ENCODE results near the gene ZNF160.
"Not testable (repeated sequence)": the region's sequence is repeated elsewhere in the genome, so short reads cannot be mapped to it uniquely, and the experiment has no call there.

The ZNF160 gene

GRCh38 chr19:53055117-53055516, 48.1 kb downstream of the ZNF160 start:
- peaks cover 2% of the 10 kb centered on the region for H3K4me1 ChIP-seq (ENCODE audit: control insufficient read depth, insufficient read depth, low read length)
- H3K9me3 ChIP-seq (ENCODE audit: control insufficient read depth, low read length): peaks cover 6% of the 10 kb centered on the region
- no peak for DNase-seq (ENCODE audit: low read depth)
- H3K9ac ChIP-seq (ENCODE audit: low read length): no peak overlapping the region
- no peaks in the 10 kb centered on the region for H3K36me3 ChIP-seq (ENCODE audit: control insufficient read depth, insufficient read depth, low read length, severe bottlenecking)
- H3K4me3 ChIP-seq (ENCODE audit: low read length): no peak overlapping the region
- H3K27me3 ChIP-seq (replicated peaks; ENCODE audit: control insufficient read depth, insufficient read depth, low read length): peaks cover 3% of the 10 kb centered on the region

- Histone ChIP-seq H3K27me3 (replicated peaks; ENCODE audit: control insufficient read depth, insufficient read depth, low read length) (no peaks in the 10 kb centered on the region), H3K4me3 (ENCODE audit: low read length) (no peak overlapping the region), H3K9ac (ENCODE audit: low read length) (no peak overlapping the region), H3K9me3 (ENCODE audit: control insufficient read depth, low read length) (peaks cover 27% of the 10 kb centered on the region), H3K4me1 (ENCODE audit: control insufficient read depth, insufficient read depth, low read length) (no peaks in the 10 kb centered on the region), H3K36me3 (ENCODE audit: control insufficient read depth, insufficient read depth, low read length, severe bottlenecking) (no peaks in the 10 kb centered on the region)
- no peak for DNase-seq (ENCODE audit: low read depth)
Measured at GRCh38 chr19:53047379-53047778, 55.8 kb downstream of the ZNF160 start.

GRCh38 chr19:53045536-53045935, 57.7 kb downstream of the ZNF160 start:
- no peak for DNase-seq (ENCODE audit: low read depth)
- no peak overlapping the region for H3K9ac ChIP-seq (ENCODE audit: low read length)
- H3K36me3 ChIP-seq (ENCODE audit: control insufficient read depth, insufficient read depth, low read length, severe bottlenecking): no peaks in the 10 kb centered on the region
- no peaks in the 10 kb centered on the region for H3K27me3 ChIP-seq (replicated peaks; ENCODE audit: control insufficient read depth, insufficient read depth, low read length)
- no peaks in the 10 kb centered on the region for H3K4me1 ChIP-seq (ENCODE audit: control insufficient read depth, insufficient read depth, low read length)
- no peak overlapping the region for H3K4me3 ChIP-seq (ENCODE audit: low read length)
- H3K9me3 ChIP-seq (ENCODE audit: control insufficient read depth, low read length): peaks cover 24% of the 10 kb centered on the region

GRCh38 chr19:53041366-53041765, 61.9 kb downstream of the ZNF160 start:
- Histone ChIP-seq H3K4me1 (ENCODE audit: control insufficient read depth, insufficient read depth, low read length) (peaks cover 2% of the 10 kb centered on the region), H3K9me3 (ENCODE audit: control insufficient read depth, low read length) (peaks cover 17% of the 10 kb centered on the region), H3K27me3 (replicated peaks; ENCODE audit: control insufficient read depth, insufficient read depth, low read length) (no peaks in the 10 kb centered on the region), H3K9ac (ENCODE audit: low read length) (no peak overlapping the region), H3K4me3 (ENCODE audit: low read length) (no peak overlapping the region), H3K36me3 (ENCODE audit: control insufficient read depth, insufficient read depth, low read length, severe bottlenecking) (no peaks in the 10 kb centered on the region)
- no peak for DNase-seq (ENCODE audit: low read depth)

GRCh38 chr19:53037101-53038097, 65.8 kb downstream of the ZNF160 start:
- H3K9ac ChIP-seq (ENCODE audit: low read length): peak overlapping the region; percentile 77
- H3K9me3 ChIP-seq (ENCODE audit: control insufficient read depth, low read length): peaks cover 16% of the 10 kb centered on the region
- peak overlapping the region; percentile 83 for H3K4me3 ChIP-seq (ENCODE audit: low read length)
- H3K4me1 ChIP-seq (ENCODE audit: control insufficient read depth, insufficient read depth, low read length): peaks cover 2% of the 10 kb centered on the region
- DNase-seq (ENCODE audit: low read depth): peak; percentile 62
- H3K27me3 ChIP-seq (replicated peaks; ENCODE audit: control insufficient read depth, insufficient read depth, low read length): no peaks in the 10 kb centered on the region
- H3K36me3 ChIP-seq (ENCODE audit: control insufficient read depth, insufficient read depth, low read length, severe bottlenecking): no peaks in the 10 kb centered on the region

- peak; percentile 14 for DNase-seq (ENCODE audit: low read depth)
- no peaks in the 10 kb centered on the region for H3K27me3 ChIP-seq (replicated peaks; ENCODE audit: control insufficient read depth, insufficient read depth, low read length)
- peaks cover 16% of the 10 kb centered on the region for H3K9me3 ChIP-seq (ENCODE audit: control insufficient read depth, low read length)
- H3K36me3 ChIP-seq (ENCODE audit: control insufficient read depth, insufficient read depth, low read length, severe bottlenecking): no peaks in the 10 kb centered on the region
- peaks cover 2% of the 10 kb centered on the region for H3K4me1 ChIP-seq (ENCODE audit: control insufficient read depth, insufficient read depth, low read length)
- no peak overlapping the region for H3K9ac ChIP-seq (ENCODE audit: low read length)
- H3K4me3 ChIP-seq (ENCODE audit: low read length): no peak overlapping the region
Measured at GRCh38 chr19:53034948-53035675, 68.1 kb downstream of the ZNF160 start.

- no peak for DNase-seq (ENCODE audit: low read depth)
- peaks cover 2% of the 10 kb centered on the region for H3K4me1 ChIP-seq (ENCODE audit: control insufficient read depth, insufficient read depth, low read length)
- H3K27me3 ChIP-seq (replicated peaks; ENCODE audit: control insufficient read depth, insufficient read depth, low read length): no peaks in the 10 kb centered on the region
- H3K4me3 ChIP-seq (ENCODE audit: low read length): no peak overlapping the region
- H3K9ac ChIP-seq (ENCODE audit: low read length): no peak overlapping the region
- H3K9me3 ChIP-seq (ENCODE audit: control insufficient read depth, low read length): peaks cover 13% of the 10 kb centered on the region
- no peaks in the 10 kb centered on the region for H3K36me3 ChIP-seq (ENCODE audit: control insufficient read depth, insufficient read depth, low read length, severe bottlenecking)
Measured at GRCh38 chr19:53034054-53034453, 69.2 kb downstream of the ZNF160 start.

- not testable (repeated sequence) for DNase-seq (ENCODE audit: low read depth); H3K27me3 ChIP-seq (replicated peaks; ENCODE audit: control insufficient read depth, insufficient read depth, low read length); H3K36me3 ChIP-seq (ENCODE audit: control insufficient read depth, insufficient read depth, low read length, severe bottlenecking); H3K9me3 ChIP-seq (ENCODE audit: control insufficient read depth, low read length); H3K4me1 ChIP-seq (ENCODE audit: control insufficient read depth, insufficient read depth, low read length); H3K4me3 ChIP-seq (ENCODE audit: low read length); H3K9ac ChIP-seq (ENCODE audit: low read length)
Measured at GRCh38 chr19:53028306-53028705, 74.9 kb downstream of the ZNF160 start.

- Histone ChIP-seq H3K27me3 (replicated peaks; ENCODE audit: control insufficient read depth, insufficient read depth, low read length) (no peaks in the 10 kb centered on the region), H3K4me1 (ENCODE audit: control insufficient read depth, insufficient read depth, low read length) (no peaks in the 10 kb centered on the region), H3K36me3 (ENCODE audit: control insufficient read depth, insufficient read depth, low read length, severe bottlenecking) (no peaks in the 10 kb centered on the region), H3K9me3 (ENCODE audit: control insufficient read depth, low read length) (peaks cover 5% of the 10 kb centered on the region), H3K9ac (ENCODE audit: low read length) (no peak overlapping the region), H3K4me3 (ENCODE audit: low read length) (no peak overlapping the region)
- DNase-seq (ENCODE audit: low read depth): no peak
Measured at GRCh38 chr19:53019684-53020083, 83.5 kb downstream of the ZNF160 start.
